Fibroblast of mammary gland (primary cell): ENCODE measurements around the gene ALS2CL.

Experiments
- DNase-seq: peaks from one replicate; pipeline ENCODE4 v3.0.0-alpha.2; 2010; ENCODE audit warnings: low read depth
- H3K4me3 ChIP-seq: 2 replicates; pipeline ENCODE4 v1.5.1; 2011; ENCODE audit warnings: low read depth, mild to moderate bottlenecking, low read length, moderate library complexity; ENCODE audit not compliant: control insufficient read depth
- CTCF ChIP-seq: conservative IDR thresholded peaks from 2 replicates; pipeline ENCODE4 v1.5.1; 2011; ENCODE audit warnings: low read depth, low read length, inconsistent platforms; ENCODE audit not compliant: control insufficient read depth, insufficient read depth

ALS2CL gene

DNA sequence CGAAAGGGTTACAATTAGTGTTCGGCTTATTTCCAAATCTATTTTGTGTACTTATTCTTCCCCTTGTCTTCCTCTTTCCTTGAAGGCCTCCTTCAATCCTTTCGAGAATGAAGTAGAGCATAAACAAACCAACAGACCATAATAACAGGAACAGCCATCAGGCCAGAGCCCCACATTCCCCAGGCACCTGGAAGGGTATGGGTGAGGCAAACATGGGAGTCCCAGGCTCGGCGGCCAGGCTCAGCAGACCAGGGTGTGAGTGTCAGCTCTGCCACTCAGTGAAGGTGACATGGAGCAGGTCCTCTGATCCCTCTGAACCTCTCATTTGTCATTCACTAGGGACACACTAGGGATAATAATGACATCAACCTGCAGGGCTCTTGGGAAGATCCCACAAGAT is 13.8 kb downstream of the ALS2CL start:
- no peak for DNase-seq
- no peak for TF ChIP-seq CTCF
- no peak overlapping the region for H3K4me3 ChIP-seq

- no peak overlapping the region for H3K4me3 ChIP-seq
- no peak for TF ChIP-seq CTCF
- no peak for DNase-seq
Measured at GRCh38 chr3:46678280-46678679, 15.2 kb downstream of the ALS2CL start.

DNA sequence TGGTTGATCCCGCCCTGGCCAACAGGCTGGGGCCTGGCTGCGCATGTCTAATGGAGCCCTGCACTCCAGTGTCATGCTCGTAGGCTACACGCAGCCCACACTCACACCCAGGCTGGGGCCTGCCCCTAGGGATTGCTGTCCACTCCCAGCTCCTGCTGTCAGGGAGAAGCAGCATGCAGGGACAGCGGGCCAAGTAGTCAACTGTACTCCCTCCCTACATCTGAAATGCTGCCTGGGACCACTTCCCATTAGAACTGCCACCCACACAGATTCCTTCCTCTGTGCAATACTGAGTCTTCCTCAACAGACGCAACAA is 16.1 kb downstream of the ALS2CL start:
- DNase-seq: peak; percentile 25
- TF ChIP-seq CTCF: no peak
- H3K4me3 ChIP-seq: no peak overlapping the region

DNA sequence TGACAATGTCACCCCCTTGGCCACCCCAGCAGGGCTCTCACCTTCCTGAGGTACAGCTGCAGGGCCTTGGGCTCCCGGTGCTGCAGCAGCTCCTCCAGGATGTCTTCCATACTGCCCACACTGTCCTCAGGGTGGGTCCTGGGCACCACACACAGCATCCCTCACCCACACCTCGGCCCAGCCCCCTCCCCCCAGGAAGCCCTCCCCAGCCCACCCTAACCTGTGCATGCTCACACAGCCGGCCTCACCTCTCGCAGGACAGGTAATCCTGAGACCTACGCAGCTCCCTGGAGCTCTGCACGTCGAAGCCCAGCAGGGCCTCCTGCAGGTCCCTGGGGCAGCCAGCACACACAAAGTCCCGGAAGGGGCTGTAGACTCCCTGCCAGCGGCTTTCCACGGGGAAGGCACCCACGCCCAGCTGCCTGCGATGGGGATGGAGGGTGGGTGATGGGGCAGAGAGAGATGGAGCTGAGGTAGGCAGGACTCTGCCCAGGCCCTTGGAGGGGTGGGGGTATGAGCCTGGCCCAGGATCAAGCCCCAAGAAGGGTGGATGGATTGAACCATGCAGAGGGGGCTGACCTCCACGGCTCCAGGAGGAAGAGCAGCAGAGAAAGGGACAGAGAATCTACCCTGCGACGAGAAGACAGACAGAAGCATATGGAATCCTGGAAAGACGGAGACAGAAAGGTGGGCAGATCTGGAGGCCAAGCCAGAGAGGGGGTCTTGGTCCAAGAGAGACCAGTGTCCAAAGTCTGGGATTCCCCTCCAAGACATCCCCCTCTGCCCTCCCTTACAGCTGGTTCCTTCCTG is 16.7 kb downstream of the ALS2CL start:
- no peak for TF ChIP-seq CTCF
- H3K4me3 ChIP-seq: no peak overlapping the region
- no peak for DNase-seq

- H3K4me3 ChIP-seq: no peak overlapping the region
- peak; percentile 64 for DNase-seq
- no peak for TF ChIP-seq CTCF
Measured at GRCh38 chr3:46675843-46676567, 17.5 kb downstream of the ALS2CL start.

DNA sequence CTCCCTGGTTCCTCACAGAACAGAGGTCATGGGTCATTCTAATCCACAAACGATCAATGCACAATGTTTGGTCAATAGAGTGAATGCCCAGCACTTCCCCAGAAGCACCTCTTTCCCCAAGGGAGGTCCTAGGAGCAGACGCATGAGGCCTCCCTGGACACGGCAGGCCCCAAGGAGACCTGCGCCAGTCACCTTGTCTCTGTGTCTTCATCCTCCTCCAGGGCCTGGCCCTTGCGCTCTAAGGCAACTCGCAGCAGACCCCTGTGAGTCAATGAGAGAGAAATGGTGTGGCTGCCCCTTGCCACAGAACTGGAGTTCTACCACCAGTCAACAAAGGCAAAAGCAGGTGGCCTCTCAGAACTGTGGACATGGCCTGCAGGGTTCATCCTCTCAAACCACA is 18.1 kb downstream of the ALS2CL start:
- H3K4me3 ChIP-seq: no peak overlapping the region
- no peak for TF ChIP-seq CTCF
- no peak for DNase-seq
